Gastrocnemius medialis (tissue), 4 donors: ENCODE data around the gene USP6NL. TPM values are rescaled to one million over a fixed set of nuclear protein-coding genes. Genes with fewer than 3 reads are reported as not detected.
"Not testable (repeated sequence)": the region's sequence is repeated elsewhere in the genome, so short reads cannot be mapped to it uniquely, and the experiment has no call there.

Source experiments
- ATAC-seq, 2 donors: fragments of 150-250 bp; one replicate each; pipeline ENCODE4 v1.9.1; 2016
- DNase-seq, 2 donors: peaks; one replicate each; pipeline ENCODE4 v3.0.0-alpha.2; 2019
- H3K27ac ChIP-seq, 4 donors: fragments of 200-600 bp; sonication (generic); 1 replicate in 1 of 4; 2 replicates in 3 of 4; pipeline ENCODE4 v1.5.1; 2016 to 2018; ENCODE audit warnings: mild to moderate bottlenecking in 2 of 4, moderate library complexity in 1 of 4
- H3K27me3 ChIP-seq, 3 donors: fragments of 200-600 bp; sonication (generic) in 2 of 3; 1 replicate in 1 of 3; 2 replicates in 2 of 3; pipeline versions ENCODE4 v1.5.1 to v1.6.0; 2016 to 2019; ENCODE audit warnings: mild to moderate bottlenecking in 1 of 3, moderate library complexity in 1 of 3
- H3K36me3 ChIP-seq, 2 donors: fragments of 200-600 bp; sonication (generic) in 1 of 2; one replicate each; pipeline ENCODE4 v1.5.1; 2017 to 2018
- H3K4me1 ChIP-seq, 2 donors: fragments of 200-600 bp; sonication (generic) in 1 of 2; one replicate each; pipeline ENCODE4 v1.5.1; 2016 to 2017; ENCODE audit warnings: mild to moderate bottlenecking in 2 of 2
- H3K4me3 ChIP-seq, 4 donors: fragments of 200-600 bp; sonication (generic) in 3 of 4; 1 replicate in 1 of 4; 2 replicates in 3 of 4; pipeline ENCODE4 v1.5.1; 2016 to 2019; ENCODE audit warnings: mild to moderate bottlenecking in 2 of 4
- H3K9me3 ChIP-seq, 3 donors: fragments of 200-600 bp; sonication (generic) in 2 of 3; 1 replicate in 1 of 3; 2 replicates in 2 of 3; pipeline ENCODE4 v1.5.1; 2016 to 2019
- CTCF ChIP-seq, 5 experiments: fragments of 450-650 bp in 3 of 5; fragments of 200-600 bp in 2 of 5; sonication (generic) in 2 of 5; IDR thresholded peaks in 4 of 5; conservative IDR thresholded peaks in 1 of 5; 1 replicate in 4 of 5; 2 replicates in 1 of 5; pipeline ENCODE4 v1.5.1; 2016 to 2019; ENCODE audit warnings: antibody characterized with exemption in 5 of 5, mild to moderate bottlenecking in 3 of 5, moderate library complexity in 3 of 5
- POLR2A ChIP-seq, 2 donors: fragments of 450-650 bp; IDR thresholded peaks; one replicate each; pipeline ENCODE4 v1.6.1; 2017; ENCODE audit warnings: antibody characterized with exemption in 2 of 2, mild to moderate bottlenecking in 2 of 2, moderate library complexity in 2 of 2
- in situ Hi-C, 4 donors: fragments of 200-750 bp; cut with MboI; loops; one replicate each; pipeline versions ENCODE4 v1.15.0 to v1.8.0; 2017; ENCODE audit warnings: low sequenced_read_pairs in 4 of 4
- intact Hi-C: fragments of 100-400 bp; cut with DNase I; formaldehyde crosslinking; loops from one replicate; pipeline ENCODE4 v1.15.1; 2023; ENCODE audit warnings: low total_unique reads
- total RNA-seq, 4 donors: library from RNA; depleted of rRNA; stranded (reverse); fragments of >200 nt; gene quantifications; one replicate each; pipeline versions ENCODE4 v1.1.0 to v1.2.3, GENCODE V29; 2016

Gene USP6NL
- total RNA-seq, 4 donors from 2014 or later = 5.6 to 6.2 (median 5.9) TPM

- no peak for TF ChIP-seq CTCF (IDR thresholded peaks at IDR 0.05 in 4 of 5, conservative IDR thresholded peaks at IDR 0.05 in 1 of 5)
- DNase-seq (no peak), ATAC-seq (no peak)
- intact Hi-C loops = no loop called here
- Histone ChIP-seq H3K4me3 (no peak overlapping the region), H3K36me3 (no peaks in the 10 kb centered on the region), H3K27ac (no peak overlapping the region), H3K4me1 (no peaks in the 10 kb centered on the region), H3K9me3 (no peaks in the 10 kb centered on the region), H3K27me3 (no peaks in the 10 kb centered on the region)
- in situ Hi-C loops = no loop called here
Observed at GRCh38 chr10:11439523-11440053, 171.9 kb downstream of the USP6NL start.

- Histone ChIP-seq H3K36me3 (no peaks in the 10 kb centered on the region), H3K9me3 (no peaks in the 10 kb centered on the region), H3K4me3 (no peak overlapping the region), H3K4me1 (no peaks in the 10 kb centered on the region), H3K27ac (no peak overlapping the region), H3K27me3 (no peaks in the 10 kb centered on the region)
- TF ChIP-seq POLR2A (IDR thresholded peaks at IDR 0.05) (no peak), CTCF (IDR thresholded peaks at IDR 0.05 in 4 of 5, conservative IDR thresholded peaks at IDR 0.05 in 1 of 5) (no peak)
- in situ Hi-C loops = no loop called here
- DNase-seq = no peak
- ATAC-seq = no peak
- intact Hi-C loops = no loop called here
Observed at GRCh38 chr10:11437391-11438142, 173.9 kb downstream of the USP6NL start.

GRCh38 chr10:11436445-11436844, 175.0 kb downstream of the USP6NL start:
- DNase-seq, in situ Hi-C loops, H3K9me3 ChIP-seq, intact Hi-C loops, H3K36me3 ChIP-seq, H3K27ac ChIP-seq, H3K4me3 ChIP-seq, H3K27me3 ChIP-seq, ATAC-seq, H3K4me1 ChIP-seq: not testable (repeated sequence)

- H3K27ac ChIP-seq = no peak overlapping the region
- DNase-seq (no peak), ATAC-seq (no peak)
- no peaks in the 10 kb centered on the region for H3K4me1 ChIP-seq
- H3K4me3 ChIP-seq = no peak overlapping the region
- TF ChIP-seq POLR2A (IDR thresholded peaks at IDR 0.05) = no peak
- no peak for TF ChIP-seq CTCF (IDR thresholded peaks at IDR 0.05 in 4 of 5, conservative IDR thresholded peaks at IDR 0.05 in 1 of 5)
- in situ Hi-C loops = no loop called here
- intact Hi-C loops = no loop called here
- H3K9me3 ChIP-seq = no peaks in the 10 kb centered on the region
- H3K27me3 ChIP-seq = no peaks in the 10 kb centered on the region
- H3K36me3 ChIP-seq = no peaks in the 10 kb centered on the region
Observed at GRCh38 chr10:11435581-11435981, 175.9 kb downstream of the USP6NL start.

- no peaks in the 10 kb centered on the region for H3K27me3 ChIP-seq
- H3K4me3 ChIP-seq = no peak overlapping the region
- H3K9me3 ChIP-seq = no peaks in the 10 kb centered on the region
- DNase-seq (no peak), ATAC-seq (no peak)
- no peaks in the 10 kb centered on the region for H3K4me1 ChIP-seq
- H3K27ac ChIP-seq = no peak overlapping the region
- in situ Hi-C loops = no loop called here
- H3K36me3 ChIP-seq = no peaks in the 10 kb centered on the region
- no peak for TF ChIP-seq POLR2A (IDR thresholded peaks at IDR 0.05)
- TF ChIP-seq CTCF (IDR thresholded peaks at IDR 0.05 in 4 of 5, conservative IDR thresholded peaks at IDR 0.05 in 1 of 5) = no peak
- intact Hi-C loops = no loop called here
Observed at GRCh38 chr10:11434324-11434723, 177.1 kb downstream of the USP6NL start.
